Hindlimb muscle (tissue), 1 donor: ENCODE results near the gene CHD5. TPM values are rescaled to one million over a fixed set of nuclear protein-coding genes. Genes with fewer than 3 reads are reported as not detected.
A peak's percentile ranks its signal among the peaks of the same experiment; 100 is the strongest.
"Not testable (repeated sequence)": the region's sequence is repeated elsewhere in the genome, so short reads cannot be mapped to it uniquely, and the experiment has no call there.

Source experiments
- DNase-seq: peaks from one replicate; pipeline ENCODE4 v3.0.0-alpha.2; 2013
- polyA plus RNA-seq: library from polyadenylated mRNA; unstranded; fragments of 120-200 nt; gene quantifications from one replicate; pipeline ENCODE4 v1.2.1, GENCODE V29; 2013; ENCODE audit not compliant: insufficient read length

CHD5 gene
- polyA plus RNA-seq, 1 donor, result 0.35 TPM

DNA sequence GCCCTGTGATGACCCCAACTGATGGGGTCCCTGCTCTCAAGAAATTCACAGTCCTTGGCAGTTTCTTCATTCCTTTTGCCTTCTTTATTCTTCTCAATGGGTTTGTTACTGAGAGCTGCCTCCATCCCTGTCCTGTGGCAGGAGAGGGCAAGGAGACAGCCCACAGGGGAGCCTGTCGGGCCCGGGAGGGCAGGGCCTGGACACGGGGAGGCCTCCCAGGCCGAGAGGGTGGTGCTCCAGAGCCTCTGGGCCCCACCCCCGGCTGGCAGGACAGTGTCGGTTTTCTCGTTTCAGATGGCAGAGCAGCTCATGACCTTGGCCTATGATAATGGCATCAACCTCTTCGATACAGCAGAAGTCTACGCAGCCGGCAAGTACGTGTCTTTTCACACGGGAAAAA is 98.2 kb downstream of the CHD5 start:
- no peak for DNase-seq

GRCh38 chr1:6080469-6080868 is 99.7 kb downstream of the CHD5 start:
- no peak for DNase-seq

- DNase-seq, result no peak
These were observed 102.2 kb downstream of the CHD5 start for GRCh38 chr1:6077919-6078318.

DNA sequence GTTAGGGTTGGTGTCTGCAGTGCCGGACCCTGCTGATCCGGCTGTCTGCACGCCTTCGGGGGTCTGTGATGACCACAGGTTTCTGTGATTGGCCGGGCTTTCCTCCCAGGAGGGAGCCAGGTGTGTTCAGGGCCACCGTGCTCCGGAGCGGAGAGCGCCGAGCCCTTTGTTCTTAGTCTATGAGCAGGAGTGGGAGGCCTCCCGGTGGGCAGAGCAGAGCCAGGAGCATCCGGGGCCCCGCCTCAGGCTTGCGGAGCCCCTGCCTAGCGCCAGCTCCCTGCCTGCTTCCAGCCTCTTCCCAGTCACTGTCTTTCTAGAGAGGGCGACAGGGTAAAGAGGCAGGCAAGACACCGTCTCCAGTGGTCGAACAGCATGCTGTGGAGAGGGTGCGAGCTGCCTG is 102.6 kb downstream of the CHD5 start:
- DNase-seq, result no peak

- DNase-seq, result not testable (repeated sequence)
These were observed 103.1 kb downstream of the CHD5 start for GRCh38 chr1:6077061-6077460.

- no peak for DNase-seq
These were observed 104.4 kb downstream of the CHD5 start for GRCh38 chr1:6075748-6076147.

DNA sequence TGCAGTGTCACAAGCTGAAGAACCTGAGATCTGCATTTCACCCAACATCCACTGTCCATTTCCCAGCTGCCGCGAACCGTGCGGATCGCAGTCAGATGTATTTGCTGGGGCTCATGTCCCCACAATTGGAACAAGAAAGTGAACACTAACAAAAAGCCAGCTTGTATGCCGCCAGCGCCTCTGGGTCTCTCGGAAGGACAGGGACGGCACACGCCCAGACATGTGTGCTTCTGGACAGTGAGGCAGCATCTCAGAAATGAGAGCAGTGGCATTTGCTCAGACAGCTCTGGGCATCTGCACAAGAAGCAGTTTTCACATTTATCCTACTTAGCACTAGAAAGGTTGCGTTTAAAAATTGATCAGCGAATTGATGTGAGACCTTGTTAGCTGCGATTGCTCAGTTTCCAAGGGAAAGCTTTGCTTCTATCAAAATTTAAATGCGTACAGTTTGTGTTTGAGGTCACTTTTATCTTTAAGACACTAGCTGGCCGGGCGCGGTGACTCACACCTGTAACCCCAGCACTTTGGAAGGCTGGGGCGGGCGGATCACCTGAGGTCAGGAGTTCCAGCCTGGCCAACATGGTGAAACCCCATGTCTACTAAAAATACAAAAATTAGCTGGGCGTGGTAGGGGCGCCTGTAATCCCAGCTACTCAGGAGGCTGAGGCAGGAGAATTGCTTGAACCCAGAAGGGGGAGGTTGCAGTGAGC is 105.8 kb downstream of the CHD5 start:
- DNase-seq, result no peak

DNA sequence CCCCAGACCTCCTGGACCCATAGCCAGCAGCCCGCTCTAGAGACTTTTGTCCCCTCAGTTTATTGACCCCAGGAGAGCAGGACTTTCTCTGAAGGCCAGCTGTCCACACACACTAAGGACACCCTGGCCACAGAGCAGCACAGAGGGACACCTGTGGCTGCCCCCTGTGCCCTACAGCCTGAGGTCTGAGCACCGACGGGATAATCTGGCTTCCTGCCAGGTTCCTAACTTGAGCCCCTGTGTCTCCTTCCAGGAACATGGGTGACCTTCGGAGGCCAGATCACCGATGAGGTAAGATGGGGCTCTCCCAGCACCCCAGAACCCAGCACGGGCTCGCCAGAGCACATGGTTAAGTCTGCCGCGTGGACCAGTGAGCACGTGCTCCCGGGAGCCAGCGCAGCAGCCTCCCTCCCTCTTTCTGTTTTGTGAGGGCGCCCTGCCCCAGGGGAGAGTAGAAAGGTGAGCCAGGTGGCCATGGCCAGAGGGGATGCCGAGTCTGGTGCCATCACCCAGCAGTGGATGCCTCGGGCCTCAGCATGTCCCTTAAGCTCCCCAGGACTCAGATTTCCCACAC is 106.6 kb downstream of the CHD5 start:
- no peak for DNase-seq

GRCh38 chr1:6072774-6073479 is 107.2 kb downstream of the CHD5 start:
- DNase-seq, result no peak

DNA sequence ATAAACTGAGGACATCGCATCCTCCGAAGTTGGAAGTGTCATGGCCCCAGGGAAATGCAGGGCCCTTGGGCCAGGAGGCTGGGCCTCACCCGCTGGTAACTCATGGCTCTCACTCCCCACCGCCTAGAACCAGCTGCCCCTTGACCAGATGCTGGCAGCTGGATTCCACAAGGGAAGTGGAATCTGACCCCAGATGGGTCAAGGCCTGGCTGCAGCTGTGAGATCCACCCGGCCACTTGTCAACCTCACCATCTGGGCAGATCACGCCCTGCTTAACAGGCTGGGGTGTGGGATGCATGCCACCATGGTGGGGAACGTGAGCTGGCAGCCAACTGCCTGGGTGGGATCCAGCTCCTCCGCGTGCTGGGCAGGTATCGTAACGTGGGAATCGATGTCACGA is 108.9 kb downstream of the CHD5 start:
- DNase-seq, result no peak

- DNase-seq, result no peak
These were observed 109.6 kb downstream of the CHD5 start for GRCh38 chr1:6070450-6070974.

- DNase-seq, result no peak
These were observed 110.5 kb downstream of the CHD5 start for GRCh38 chr1:6069573-6069972.

- DNase-seq, result no peak
These were observed 111.2 kb downstream of the CHD5 start for GRCh38 chr1:6068932-6069331.

DNA sequence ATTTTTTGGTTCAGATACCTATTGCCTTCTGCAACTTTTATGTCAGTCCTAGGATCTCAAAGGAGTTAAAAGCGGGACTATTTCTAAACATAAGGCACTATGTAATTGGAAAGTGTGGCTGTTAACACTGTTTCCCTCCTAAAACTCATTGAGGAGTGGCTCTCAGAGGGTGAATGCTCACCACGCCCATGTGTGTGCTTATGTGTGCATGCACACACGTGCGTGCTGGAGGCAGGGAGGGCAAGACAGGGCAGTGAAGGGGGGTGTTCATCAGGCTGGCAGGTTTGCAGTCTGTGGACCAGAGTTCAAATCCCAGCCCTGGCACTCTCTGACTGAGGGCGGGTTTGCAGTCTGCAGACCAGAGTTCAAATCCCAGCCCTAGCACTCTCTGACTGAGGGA is 112.0 kb downstream of the CHD5 start:
- no peak for DNase-seq

DNA sequence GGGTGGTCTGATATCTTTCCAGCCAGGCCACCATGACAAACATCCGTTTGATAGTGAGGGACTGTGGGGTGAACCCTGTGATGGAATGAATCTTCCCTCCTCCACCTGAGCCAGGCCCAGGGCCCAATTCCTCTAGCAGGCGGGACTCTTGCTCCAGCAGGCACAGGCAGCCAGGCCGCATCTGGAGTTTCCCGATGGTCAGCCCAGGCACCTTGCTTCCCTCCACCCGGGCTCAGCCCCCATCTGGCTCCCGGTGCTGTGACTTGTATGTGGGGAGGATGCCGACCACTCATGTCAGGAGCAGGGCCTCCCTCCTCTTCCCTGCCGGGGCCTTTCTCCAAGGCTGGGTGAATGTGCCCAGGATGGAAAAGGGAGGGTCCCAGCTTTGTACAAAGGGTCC is 113.4 kb downstream of the CHD5 start:
- DNase-seq, result no peak

GRCh38 chr1:6065093-6065858 is 114.8 kb downstream of the CHD5 start:
- peak; percentile 52 for DNase-seq

GRCh38 chr1:6063532-6064053 is 116.5 kb downstream of the CHD5 start:
- DNase-seq, result not testable (repeated sequence)

GRCh38 chr1:6062670-6063069 is 117.5 kb downstream of the CHD5 start:
- DNase-seq, result no peak

GRCh38 chr1:6059866-6060265 is 120.3 kb downstream of the CHD5 start:
- no peak for DNase-seq

DNA sequence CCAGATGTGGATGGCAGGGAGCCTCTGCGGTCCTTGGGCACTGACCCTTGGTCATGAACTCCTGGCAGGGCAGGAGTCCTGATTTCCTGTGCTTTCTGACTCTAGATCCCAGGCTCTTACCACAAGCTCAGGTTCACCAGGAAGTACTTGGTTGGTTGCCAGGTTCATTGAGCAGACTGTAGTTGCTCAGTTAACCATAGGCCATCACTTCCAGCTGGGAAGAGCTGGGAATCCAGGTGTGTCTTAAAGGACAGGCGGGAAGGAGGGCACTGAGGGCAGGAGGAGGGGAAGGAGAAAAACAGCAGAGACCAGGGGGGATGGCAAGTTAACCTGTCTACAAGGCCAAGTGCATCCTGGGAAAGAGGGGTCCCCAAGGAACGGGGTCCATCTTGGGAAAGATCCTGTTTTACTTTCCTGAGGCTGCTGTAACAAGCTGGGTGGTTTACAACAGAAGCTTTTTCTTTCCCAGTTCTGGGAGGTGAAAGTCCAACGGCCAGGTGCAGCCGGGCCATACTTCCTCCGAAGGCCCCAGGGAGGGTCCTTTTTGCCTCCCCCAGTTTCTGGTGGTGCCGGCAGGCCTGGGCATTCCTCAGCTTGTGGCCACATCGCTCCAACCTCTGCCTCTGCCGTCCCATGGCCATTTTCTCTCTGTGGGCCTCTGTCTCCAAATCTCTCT is 122.8 kb downstream of the CHD5 start:
- DNase-seq, result no peak

DNA sequence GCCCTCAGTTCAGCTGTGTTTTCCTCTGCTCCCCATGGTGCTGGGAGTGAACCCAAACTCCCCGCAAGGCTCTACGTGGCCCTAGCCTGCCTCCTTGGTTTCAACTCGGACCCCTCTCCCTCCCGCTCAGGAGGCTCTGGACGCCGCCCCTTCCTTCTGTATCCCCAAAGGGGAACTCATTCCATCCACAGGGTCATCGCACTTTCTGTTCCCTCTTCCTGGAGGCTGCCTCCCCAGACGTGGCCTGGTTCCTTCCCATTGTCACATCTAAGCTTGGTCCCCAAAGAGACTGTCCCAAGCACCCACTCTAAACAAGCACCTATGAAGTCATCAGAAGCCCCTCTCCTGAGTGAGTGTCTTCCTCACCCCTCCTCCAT is 123.6 kb downstream of the CHD5 start:
- DNase-seq, result no peak

- no peak for DNase-seq
These were observed 125.5 kb downstream of the CHD5 start for GRCh38 chr1:6054596-6054995.
